GM12878 (cell line): ENCODE results near the gene URI1.

Experiments used
- EP300 ChIP-seq, 2 experiments: fragments of 150-350 bp in 1 of 2; IDR thresholded peaks; 2 replicates each; pipeline ENCODE4 v1.6.1; 2011 to 2012; ENCODE audit warnings: low read depth in 2 of 2, low read length in 2 of 2, borderline replicate concordance in 1 of 2, improper control_type of control experiment in 1 of 2, inconsistent platforms in 1 of 2; ENCODE audit not compliant: control insufficient read depth in 1 of 2
- ESRRA ChIP-seq: IDR thresholded peaks from 2 replicates; pipeline ENCODE4 v1.6.1; 2012; ENCODE audit warnings: mild to moderate bottlenecking, low read length, improper control_type of control experiment
- IKZF2 ChIP-seq, 2 experiments: fragments of 450-650 bp; IDR thresholded peaks; 2 replicates each; pipeline ENCODE4 v1.6.1; 2017; ENCODE audit warnings: mild to moderate bottlenecking in 2 of 2, moderate library complexity in 2 of 2
- MTA3 ChIP-seq: IDR thresholded peaks from 2 replicates; pipeline ENCODE4 v1.6.1; 2012; ENCODE audit warnings: low read length, inconsistent platforms, borderline replicate concordance
- MXI1 ChIP-seq: fragments of 150-350 bp; IDR thresholded peaks from 2 replicates; pipeline ENCODE4 v1.6.1; 2011; ENCODE audit warnings: low read depth, mild to moderate bottlenecking, inconsistent platforms, low read length, improper control_type of control experiment
- NFXL1 ChIP-seq: fragments of 450-650 bp; IDR thresholded peaks from 2 replicates; pipeline ENCODE4 v1.6.1; 2017; ENCODE audit warnings: antibody characterized with exemption, mild to moderate bottlenecking, borderline replicate concordance
- POLR2AphosphoS5 ChIP-seq: IDR thresholded peaks from 2 replicates; pipeline ENCODE4 v1.6.1; 2011; ENCODE audit warnings: mild to moderate bottlenecking, low read length, inconsistent platforms
- POU2F2 ChIP-seq: IDR thresholded peaks from 3 replicates; pipeline ENCODE4 v1.6.1; 2011; ENCODE audit warnings: low read depth, mild to moderate bottlenecking, low read length, borderline replicate concordance
- SIN3A ChIP-seq: IDR thresholded peaks from 2 replicates; pipeline ENCODE4 v1.6.1; 2012; ENCODE audit warnings: low read depth, low read length, improper control_type of control experiment
- SUZ12 ChIP-seq: fragments of 200-600 bp; sonication (generic); IDR thresholded peaks from one replicate; pipeline ENCODE4 v1.6.1; 2018; ENCODE audit warnings: antibody characterized with exemption, mild to moderate bottlenecking; ENCODE audit not compliant: unreplicated experiment
- TF ChIP-seq, protein P1 (sequence below), 3 experiments: IDR thresholded peaks in 2 of 3; conservative IDR thresholded peaks in 1 of 3; 2 replicates each; pipeline ENCODE4 v1.5.1; 2011; ENCODE audit warnings: low read depth in 3 of 3, low read length in 3 of 3, mild to moderate bottlenecking in 3 of 3, control low read depth in 2 of 3, moderate library complexity in 2 of 3, inconsistent platforms in 1 of 3, mixed read lengths in 1 of 3; ENCODE audit not compliant: control insufficient read depth in 2 of 3, insufficient read depth in 1 of 3; ENCODE audit errors: extremely low read depth in 1 of 3
- TF ChIP-seq, protein P2 (sequence below): IDR thresholded peaks from 2 replicates; pipeline ENCODE4 v1.6.1; 2011; ENCODE audit warnings: mild to moderate bottlenecking, low read depth, low read length, moderate library complexity; ENCODE audit not compliant: insufficient replicate concordance
- TF ChIP-seq, protein P3 (sequence below): IDR thresholded peaks from 2 replicates; pipeline ENCODE4 v1.6.1; 2012; ENCODE audit warnings: low read depth, low read length, improper control_type of control experiment

DNA sequence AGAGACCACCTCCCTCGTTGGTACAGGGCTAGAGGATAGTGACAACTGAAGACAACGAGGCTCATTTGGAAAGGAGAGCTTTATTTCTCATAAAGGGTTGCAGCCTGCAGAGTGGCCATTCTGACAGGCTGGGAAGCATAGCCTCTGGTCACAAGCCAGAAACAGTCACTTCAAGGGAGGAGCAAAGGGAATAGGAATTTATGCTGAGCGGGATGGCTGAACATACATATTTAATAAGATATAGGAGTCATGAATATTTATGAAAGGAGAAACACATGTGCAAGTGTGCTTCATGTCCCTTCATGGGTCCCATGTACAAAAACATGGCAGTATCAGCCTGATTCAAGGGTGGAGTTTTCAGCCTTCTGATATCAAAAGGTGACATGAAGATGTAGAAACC lies 27.1 kb upstream of the URI1 start:
- TF ChIP-seq EP300 (IDR thresholded peaks at IDR 0.05; ENCODE audit: borderline replicate concordance in 1 of 2, control insufficient read depth in 1 of 2, low read depth in 2 of 2, low read length in 2 of 2): no peak
- TF ChIP-seq NFXL1: no peak
- TF ChIP-seq SUZ12: no peak
- TF ChIP-seq, protein P1, sequence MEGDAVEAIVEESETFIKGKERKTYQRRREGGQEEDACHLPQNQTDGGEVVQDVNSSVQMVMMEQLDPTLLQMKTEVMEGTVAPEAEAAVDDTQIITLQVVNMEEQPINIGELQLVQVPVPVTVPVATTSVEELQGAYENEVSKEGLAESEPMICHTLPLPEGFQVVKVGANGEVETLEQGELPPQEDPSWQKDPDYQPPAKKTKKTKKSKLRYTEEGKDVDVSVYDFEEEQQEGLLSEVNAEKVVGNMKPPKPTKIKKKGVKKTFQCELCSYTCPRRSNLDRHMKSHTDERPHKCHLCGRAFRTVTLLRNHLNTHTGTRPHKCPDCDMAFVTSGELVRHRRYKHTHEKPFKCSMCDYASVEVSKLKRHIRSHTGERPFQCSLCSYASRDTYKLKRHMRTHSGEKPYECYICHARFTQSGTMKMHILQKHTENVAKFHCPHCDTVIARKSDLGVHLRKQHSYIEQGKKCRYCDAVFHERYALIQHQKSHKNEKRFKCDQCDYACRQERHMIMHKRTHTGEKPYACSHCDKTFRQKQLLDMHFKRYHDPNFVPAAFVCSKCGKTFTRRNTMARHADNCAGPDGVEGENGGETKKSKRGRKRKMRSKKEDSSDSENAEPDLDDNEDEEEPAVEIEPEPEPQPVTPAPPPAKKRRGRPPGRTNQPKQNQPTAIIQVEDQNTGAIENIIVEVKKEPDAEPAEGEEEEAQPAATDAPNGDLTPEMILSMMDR (IDR thresholded peaks at IDR 0.05 in 2 of 3, conservative IDR thresholded peaks at IDR 0.05 in 1 of 3; ENCODE audit: control insufficient read depth in 2 of 3, extremely low read depth in 1 of 3, insufficient read depth in 1 of 3, low read depth in 3 of 3, low read length in 3 of 3): no peak
- TF ChIP-seq MTA3: no peak
- TF ChIP-seq IKZF2 (IDR thresholded peaks at IDR 0.05): no peak
- TF ChIP-seq MXI1: no peak
- TF ChIP-seq ESRRA: no peak
- no peak for TF ChIP-seq POLR2AphosphoS5
- TF ChIP-seq, protein P2, sequence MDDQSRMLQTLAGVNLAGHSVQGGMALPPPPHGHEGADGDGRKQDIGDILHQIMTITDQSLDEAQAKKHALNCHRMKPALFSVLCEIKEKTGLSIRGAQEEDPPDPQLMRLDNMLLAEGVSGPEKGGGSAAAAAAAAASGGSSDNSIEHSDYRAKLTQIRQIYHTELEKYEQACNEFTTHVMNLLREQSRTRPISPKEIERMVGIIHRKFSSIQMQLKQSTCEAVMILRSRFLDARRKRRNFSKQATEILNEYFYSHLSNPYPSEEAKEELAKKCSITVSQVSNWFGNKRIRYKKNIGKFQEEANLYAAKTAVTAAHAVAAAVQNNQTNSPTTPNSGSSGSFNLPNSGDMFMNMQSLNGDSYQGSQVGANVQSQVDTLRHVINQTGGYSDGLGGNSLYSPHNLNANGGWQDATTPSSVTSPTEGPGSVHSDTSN: no peak
- TF ChIP-seq SIN3A: no peak
- TF ChIP-seq, protein P3, sequence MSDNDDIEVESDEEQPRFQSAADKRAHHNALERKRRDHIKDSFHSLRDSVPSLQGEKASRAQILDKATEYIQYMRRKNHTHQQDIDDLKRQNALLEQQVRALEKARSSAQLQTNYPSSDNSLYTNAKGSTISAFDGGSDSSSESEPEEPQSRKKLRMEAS: no peak
- TF ChIP-seq POU2F2: no peak
